NCI-H1694 (cell line): ENCODE data around the gene CDC20B.
"Not testable (repeated sequence)": the region's sequence is repeated elsewhere in the genome, so short reads cannot be mapped to it uniquely, and the experiment has no call there.

Source experiments
- DNase-seq: peaks from one replicate; lab custom pipeline; 2025; lab: John Stamatoyannopoulos, UW

The CDC20B gene

DNA sequence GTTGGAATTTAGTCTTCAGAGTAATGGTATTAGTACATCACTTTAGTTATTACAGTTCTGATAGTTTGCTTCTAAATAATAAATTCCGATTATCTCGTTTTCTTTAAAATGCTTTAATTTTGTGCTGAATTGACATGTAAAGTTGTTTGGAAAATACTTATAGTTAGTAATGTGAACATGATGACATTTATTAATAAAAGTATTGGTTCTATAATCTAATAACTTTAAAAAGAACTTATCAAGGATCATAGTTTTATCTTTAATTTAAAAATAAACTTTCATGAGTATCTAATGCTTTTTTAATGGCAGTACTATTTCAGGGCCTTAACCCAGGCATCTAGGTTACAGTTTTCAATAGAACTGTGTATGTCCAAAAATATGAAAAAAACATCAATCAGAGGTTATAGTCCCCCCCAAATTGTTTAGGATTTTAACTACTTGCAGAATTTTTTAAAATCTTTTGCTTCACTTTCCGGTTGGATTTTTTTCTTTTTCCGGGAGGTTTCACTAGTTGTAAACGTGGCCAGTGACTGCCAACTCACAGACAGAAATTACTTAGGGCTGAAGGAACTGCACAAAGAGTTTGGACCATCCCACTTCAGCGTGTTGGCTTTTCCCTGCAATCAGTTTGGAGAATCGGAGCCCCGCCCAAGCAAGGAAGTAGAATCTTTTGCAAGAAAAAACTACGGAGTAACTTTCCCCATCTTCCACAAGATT, 12.3 kb downstream of the CDC20B start:
- DNase-seq, result no peak

DNA sequence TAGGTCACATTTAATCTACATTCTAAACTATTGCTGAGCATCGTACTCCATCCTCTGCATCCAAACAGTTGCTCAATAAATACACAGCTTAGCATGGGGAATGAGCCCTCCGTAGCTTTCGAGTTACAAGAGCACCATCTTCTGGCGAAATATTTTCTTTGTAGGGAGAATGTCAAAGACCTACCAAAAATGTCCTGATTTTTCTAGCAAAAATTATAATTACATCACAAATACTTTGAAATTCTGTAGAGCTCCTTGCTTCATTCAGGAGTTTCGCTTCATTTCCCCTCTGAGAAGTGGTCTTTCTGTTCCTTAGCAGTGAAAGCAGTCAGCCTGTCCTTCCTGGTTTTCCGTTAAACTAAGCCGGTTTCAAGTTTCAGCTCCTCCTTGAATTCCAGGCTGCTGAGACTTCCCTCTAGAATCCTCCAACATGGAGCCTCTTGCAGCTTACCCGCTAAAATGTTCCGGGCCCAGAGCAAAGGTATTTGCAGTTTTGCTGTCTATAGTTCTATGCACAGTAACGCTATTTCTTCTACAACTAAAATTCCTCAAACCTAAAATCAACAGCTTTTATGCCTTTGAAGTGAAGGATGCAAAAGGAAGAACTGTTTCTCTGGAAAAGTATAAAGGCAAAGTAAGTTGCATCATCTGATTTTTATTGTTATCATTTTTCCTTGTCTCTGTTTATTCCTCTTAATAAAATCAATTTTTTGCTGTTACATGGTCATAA, 13.0 kb downstream of the CDC20B start, which contains the start of gene GPX8:
GPX8 (plus strand) TSS at position 409 of the 730 bp plus-strand sequence; CDS start at position 431, 22 bp downstream.
- DNase-seq, result peak; percentile 21

DNA sequence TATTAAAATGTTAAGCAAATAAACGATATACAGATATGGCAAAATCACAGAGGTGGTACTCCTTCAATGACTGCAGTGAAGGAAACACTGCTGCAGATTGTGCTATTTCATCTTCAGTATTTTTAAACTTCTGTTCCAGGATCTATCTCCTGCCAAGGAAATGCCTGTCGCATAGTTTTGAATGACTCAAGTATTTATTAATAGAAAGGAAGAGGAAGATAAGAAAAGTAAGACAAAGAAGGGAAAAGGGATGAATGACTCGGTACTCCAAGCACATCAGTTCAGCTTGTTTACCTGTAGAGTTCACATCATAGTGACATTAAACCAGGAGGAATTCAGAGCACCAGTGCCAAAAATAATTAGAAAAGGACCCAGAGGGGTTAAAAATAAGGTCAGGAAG, 18.1 kb downstream of the CDC20B start:
- DNase-seq, result no peak

DNA sequence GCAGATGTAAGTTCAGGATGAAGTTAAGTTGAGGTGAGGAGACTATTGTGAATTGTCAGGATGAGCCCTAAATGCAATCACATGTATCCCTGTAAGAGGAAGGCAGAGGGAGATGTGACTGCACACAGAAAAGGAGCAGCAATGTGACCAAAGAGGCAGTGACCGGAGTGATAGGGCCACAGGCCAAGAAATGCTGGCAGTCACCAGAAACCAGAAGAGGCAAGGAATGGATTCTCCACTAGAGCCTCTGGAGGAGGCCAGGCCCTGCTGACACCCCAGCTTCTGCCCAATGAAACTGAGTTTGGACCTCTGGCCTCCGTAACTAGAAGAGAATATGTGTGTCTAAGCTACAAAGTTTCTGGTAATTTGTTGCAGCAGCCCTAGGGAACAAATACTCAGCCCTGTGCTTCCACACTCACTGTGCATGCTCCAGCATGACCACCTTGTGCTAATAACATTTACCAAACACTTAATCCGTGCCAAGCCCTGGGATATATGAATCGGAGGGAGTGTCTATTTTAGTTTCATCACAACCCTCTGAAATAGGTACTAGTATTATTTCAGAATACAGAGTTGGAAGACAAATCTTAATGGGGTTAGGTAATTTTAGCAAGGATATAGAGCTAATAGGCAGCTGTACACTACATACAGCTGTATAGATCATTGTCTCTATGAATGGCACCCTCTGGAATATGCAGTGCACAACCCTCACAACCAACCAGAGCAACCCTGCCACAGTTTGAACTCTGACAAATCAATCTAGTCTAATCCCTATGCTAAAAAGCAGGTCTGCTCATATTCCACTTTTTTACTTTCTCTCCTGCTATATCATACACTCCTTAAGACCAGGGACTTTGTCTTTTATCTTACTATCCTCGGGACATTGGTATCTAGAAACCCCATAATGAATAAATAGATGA, 20.8 kb downstream of the CDC20B start:
- DNase-seq, result no peak

DNA sequence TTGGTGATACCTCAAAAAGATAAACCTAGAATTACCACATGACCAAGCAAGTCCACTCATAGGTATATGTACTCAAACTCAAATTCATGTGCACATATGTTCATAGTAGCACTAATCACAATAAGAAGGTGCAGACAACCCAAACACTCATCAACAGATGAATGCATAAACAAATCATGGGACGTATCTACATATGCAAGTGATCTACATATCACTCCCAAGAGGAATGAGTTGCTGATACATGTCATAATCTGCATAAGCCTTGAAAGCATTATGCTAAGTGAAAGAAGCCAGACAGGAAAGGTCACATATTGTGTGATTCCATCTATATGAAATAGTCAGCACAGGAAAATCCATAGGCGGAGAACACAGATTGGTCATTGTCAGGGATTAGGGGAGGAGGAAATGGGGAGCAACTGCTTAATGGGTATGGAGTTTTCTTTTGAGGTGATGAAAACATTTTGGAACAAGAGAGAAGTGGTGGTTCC, 23.6 kb downstream of the CDC20B start:
- DNase-seq, result no peak

DNA sequence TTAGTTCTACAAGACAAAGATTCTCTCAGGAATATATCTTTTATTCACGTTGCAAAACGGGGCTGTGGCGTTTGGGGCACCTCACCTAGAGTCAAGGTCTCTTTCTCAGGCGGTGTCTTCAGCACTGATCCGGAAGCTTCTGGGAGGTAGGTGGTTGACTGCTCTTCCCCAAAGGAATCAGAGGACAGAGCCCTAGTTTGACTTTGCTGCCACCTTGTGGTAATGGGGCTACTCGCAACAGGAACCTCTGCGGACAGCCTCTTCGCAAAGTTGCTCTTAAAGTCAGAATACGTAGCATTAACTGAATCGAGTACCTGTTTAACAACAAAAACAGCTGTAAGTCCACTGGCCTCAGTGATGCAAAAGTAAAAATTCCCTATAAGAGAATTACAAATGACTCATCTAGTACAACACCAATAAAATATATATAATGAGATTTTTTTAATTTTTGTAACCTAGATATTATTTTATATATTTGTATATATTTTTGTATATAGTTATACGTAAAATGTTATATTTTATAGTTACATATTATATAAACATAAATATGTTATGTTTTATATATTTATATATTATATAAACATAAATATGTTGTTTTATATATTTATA, 26.3 kb downstream of the CDC20B start:
- DNase-seq, result peak; percentile 92

DNA sequence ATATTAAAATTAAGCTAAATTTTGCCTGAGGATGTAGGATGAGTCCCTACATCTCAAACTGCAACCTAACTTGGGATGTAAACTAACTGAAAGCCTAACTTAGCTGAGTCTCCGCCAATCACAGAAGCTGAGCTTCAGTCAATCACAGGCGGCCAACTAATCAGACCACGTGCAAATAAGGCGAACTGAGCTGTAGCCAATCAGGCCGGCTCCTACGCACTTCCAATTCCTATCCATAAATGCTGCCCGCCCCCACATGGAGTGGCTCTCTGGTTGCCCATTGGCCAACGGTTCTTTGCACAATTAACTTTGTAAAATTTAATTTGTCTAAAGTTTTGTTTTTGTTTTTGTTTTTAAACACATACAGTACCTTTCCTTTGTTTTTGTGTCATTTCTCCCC, 26.9 kb downstream of the CDC20B start:
- DNase-seq, result no peak

DNA sequence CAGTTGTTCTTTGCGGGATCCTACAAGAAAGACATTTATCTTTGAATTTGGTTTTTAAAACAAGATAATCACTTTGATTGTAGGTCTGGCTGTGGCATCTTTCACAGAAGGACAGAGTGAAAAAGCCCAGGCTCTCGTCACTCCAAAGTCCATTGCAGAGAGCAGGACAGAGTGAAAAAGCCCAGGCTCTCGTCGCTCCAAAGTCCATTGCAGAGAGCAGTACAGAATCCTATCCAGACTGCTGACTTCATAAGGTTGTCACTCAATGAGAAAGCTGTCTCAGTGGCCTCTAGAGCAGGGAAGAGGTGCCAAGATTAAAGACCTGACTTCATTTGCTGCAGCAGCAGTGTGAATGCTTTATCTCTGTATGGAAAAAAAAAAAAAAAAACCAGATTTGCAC, 29.4 kb downstream of the CDC20B start:
- DNase-seq, result no peak

DNA sequence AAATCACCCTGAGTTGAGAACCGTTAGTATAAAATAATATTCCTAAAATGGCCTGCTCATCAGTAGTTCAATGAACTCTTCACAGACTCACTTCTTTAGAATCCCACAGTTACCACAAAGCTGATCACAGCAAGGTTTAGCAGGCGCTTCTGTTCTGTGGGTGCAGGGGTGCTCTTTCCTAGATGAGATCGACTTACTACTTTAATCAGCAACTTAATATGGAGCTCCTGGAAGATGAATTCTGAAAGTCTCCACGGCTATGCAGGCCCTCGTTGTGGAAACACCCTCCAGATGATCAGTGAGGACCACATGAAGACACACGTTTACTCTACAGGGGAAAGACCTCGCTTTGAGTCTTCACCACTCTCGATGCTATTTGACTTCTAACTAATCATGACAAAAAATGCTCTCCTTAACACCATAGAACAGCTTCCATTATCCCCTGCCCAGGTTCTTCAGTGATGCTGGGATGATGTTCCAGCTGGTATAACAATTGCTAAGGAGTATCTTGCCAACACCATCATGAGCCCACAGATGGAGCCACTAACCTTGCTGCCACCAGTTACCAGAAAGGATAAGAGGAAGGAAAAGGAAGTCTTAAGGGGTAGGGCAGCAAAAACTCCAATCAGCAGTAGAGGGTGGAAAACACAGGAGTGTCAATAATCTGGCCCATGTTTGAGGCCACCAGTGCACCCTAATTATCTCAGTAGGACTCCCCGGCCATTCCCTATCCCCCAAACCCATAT, 30.9 kb downstream of the CDC20B start:
- no peak for DNase-seq

DNA sequence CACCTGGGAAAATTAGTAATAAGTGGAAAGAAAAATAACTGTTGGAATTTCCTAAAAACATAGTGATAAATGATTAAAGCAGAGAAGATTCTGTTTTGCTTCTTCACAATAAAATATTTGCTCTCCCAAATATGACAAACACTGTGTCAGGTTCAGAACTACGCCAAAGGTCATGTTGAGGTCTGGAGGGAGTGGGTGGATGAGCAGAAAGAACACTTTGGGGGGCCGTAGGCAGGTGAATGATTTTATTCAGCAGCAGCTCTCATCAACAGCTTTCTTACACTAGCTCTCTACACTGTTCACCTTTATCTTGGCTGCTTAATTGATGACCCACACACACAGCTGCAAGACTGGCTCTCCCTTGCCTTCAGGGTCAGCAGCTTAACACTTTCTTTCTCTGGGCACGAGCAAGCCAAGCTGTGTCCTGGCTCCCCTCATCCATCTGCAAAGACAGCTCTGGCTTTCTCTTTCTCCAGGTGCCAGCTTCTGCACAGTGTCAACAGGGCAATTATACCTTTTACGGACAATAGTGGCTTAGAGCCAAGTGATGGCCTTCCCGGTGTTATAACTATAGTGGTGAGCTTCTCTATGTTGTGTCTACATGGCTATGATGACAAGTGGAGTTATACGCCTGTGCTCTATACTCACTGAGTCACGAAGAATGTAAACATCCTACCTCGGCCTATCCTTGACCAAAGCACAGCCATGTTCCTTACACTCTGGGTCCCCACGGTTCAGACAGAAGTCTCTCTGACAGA, 31.9 kb downstream of the CDC20B start:
- no peak for DNase-seq

DNA sequence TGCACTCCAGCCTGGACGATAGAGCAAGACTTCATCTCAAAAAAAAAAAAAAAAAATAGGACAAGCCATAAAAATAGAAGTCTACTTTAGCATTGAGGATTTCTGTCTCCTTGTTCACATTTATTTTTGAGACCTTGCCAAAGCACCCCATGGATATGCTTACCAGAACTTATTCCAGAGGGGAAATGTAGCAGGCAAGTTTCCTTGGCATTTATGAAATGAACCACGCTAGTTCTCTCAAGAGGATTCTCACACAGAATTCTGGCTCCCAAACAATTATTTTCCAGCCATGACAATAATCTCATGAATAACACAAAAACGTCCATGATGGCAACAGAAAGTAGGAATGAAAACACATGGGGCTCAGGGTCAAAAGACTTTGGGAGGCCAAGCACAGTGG, 36.5 kb downstream of the CDC20B start:
- DNase-seq, result no peak

DNA sequence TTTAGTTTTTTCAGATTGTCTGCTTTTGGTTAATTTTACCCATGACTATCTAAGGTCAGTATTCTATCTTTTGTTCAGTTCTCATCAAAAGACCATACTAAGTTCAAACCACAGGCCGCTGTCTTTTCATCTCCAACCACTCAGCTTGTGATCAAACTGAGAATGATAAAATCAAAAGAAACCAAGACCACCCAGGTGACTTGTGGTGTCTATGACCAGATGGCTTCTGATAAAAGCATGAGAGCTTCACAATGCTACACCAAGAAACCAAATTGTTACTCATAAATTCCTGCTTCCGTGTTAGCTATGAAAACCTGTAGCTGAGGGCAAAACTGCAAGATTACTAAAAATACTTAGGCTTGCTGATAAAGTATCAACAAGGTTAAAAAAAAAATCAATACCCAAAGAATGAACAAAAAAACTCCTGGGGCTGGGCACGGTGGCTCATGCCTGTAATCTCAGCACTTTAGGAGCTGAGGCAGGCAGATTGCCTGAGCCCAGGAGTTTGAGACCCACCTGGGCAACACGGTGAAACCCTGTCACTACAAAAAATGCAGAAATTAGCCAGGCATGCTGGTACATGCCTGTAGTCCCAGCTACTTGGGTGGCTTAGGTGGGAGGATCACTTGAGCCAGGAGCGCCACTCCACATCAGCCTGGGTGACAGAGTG, 38.8 kb downstream of the CDC20B start:
- DNase-seq, result no peak

DNA sequence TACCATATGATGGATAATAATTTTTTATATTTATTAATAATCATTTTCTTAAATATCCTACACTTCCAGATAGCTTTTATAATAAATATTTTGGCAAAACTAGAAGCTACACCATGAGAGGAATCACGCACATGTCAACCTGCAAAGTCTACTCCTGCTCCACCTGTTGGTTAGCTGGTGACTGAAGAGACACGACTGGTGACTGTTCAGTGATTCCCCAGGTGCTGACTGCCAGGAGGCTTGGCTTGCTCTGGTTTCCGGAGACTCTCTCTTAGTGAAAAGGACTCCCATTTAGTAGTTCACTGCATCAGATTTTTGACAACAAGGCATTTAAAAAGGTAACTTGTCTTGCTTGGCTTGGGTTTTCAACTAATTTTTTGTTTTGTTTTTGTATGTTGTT, 49.6 kb downstream of the CDC20B start:
- no peak for DNase-seq

DNA sequence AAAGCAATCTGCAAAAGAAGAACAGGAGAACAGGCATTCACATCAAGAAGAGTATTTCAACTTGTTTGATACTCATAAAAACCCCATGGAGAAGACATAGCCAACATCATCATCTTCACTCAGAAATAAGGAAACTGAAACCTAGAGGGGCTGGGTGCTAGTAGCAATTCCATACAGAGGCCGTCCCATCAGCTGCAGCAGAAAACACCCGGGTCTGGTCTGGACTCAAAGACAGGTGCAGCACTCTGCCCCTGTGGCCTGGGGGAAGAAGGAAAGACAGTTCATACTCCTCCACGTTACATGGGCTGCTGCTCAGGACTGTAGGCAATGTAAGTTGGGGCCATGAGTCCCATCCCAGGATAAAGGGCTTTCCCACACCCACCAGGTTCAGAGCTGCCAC, 58.9 kb downstream of the CDC20B start:
- DNase-seq, result no peak

DNA sequence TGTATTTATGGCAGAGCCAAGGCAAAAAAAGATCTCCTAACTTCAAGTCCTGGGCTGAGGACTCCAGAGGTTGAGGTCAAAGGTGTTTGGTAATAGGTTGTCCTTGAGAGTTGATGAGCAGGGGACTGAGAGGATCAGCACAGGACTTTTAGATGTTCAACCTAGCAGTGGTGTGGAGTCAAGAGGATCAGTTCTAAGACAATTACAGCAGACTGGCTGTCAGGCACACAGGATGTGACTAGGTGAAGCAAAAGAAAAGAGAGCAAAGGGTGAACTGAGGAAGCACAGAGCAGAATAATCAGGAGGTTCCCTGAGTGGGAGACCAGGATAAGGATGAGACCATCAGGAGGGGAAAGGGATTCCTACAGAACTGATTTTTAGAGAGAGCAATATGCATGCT, 59.6 kb downstream of the CDC20B start:
- DNase-seq, result no peak

DNA sequence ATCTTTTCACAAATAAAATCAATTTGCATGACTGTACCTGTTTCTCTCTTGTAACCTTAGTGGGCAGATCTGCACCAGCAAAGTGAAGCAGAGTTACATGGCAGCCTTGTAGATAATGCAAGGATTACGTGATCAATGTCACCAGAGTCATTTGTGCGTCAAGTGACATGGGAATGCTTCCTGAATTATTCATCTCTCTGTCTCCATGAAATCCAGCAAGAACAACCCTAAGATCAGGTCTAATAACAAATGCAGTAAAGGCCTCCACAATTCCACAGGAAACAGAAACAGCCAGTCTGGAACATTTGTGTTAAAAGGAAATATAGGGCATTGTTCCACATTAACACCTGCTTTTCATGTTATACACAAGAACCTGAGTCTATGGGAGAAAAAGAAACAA, 62.8 kb downstream of the CDC20B start:
- DNase-seq, result no peak

DNA sequence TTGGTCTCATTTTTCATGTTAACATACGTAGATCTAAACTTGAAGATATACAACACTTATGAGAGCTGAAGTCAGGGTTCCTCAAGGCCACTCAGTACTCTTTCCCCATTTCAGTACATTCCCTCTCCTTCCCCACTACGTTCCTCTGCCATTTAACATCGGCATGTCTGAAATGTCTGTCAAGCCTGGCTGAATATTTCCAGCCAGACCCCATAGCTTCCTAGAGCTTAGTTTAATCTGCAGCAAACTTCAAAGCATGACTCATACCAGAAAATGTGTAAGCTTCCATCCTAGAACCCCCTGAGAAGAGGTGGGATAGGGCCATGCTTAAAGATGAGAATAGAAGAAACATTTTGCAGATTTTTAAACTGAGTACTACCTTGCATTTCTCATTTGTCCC, 64.3 kb downstream of the CDC20B start:
- no peak for DNase-seq

DNA sequence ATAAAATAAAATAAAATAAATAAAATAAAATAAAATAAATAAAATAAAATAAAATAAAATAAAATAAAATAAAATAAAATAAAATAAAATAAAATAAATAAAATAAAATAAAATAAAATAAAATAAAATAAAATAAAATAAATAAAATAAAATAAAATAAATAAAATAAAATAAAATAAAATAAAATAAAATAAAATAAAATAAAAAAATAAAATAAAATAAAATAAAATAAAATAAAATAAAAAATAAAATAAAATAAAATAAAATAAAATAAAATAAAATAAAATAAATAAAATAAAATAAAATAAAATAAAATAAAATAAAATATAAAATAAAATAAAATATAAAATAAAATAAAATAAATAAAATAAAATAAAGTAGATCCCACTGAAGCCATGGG, 67.0 kb downstream of the CDC20B start:
- not testable (repeated sequence) for DNase-seq

DNA sequence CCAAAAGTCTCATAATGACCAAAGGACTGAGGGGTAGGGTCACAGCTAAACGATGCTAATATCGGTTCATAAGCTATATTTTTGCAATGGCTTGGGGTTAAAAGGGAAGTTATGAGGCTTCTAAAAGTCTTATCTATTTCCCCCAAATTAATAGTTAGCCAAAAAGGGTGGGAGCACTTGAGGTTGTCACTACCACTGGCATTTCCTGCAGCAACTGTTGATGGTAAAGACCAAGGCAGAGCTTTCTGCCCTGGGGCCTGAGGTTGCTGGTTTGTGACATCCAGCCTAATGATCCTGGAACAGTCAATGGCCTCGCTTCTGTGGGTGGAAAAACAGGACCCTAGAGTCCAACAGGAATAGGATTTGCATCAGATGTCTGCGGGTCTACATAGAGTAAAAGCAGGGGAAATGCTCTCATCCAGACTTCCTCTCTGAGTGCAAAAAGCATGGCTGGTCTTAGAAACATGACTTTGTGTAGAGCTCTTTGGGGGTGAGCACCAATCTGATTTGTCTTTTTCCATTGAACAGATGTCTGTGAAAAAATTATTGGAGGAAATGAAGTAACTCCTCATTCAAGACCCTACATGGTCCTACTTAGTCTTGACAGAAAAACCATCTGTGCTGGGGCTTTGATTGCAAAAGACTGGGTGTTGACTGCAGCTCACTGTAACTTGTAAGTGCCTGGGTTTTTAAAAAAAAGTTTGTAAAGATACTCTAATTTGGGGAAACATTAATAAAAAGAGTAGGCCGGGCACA, 67.9 kb downstream of the CDC20B start:
- DNase-seq, result no peak
